Stimulated activated CD4-positive, alpha-beta T cell treated with anti-CD3 and anti-CD28 coated beads, Interleukin-12 subunit alpha, Interleukin-12 subunit beta, amount 100 ng/mL, for 24 hours (primary cell): ENCODE results near the gene RNF103.
A peak's percentile ranks its signal among the peaks of the same experiment; 100 is the strongest.
"Not testable (repeated sequence)": the region's sequence is repeated elsewhere in the genome, so short reads cannot be mapped to it uniquely, and the experiment has no call there.

Source experiments
- DNase-seq, 2 experiments: peaks; one replicate each; pipeline ENCODE4 v3.0.0-alpha.2; 2020; ENCODE audit warnings: low read depth in 2 of 2

RNF103 gene, protein sequence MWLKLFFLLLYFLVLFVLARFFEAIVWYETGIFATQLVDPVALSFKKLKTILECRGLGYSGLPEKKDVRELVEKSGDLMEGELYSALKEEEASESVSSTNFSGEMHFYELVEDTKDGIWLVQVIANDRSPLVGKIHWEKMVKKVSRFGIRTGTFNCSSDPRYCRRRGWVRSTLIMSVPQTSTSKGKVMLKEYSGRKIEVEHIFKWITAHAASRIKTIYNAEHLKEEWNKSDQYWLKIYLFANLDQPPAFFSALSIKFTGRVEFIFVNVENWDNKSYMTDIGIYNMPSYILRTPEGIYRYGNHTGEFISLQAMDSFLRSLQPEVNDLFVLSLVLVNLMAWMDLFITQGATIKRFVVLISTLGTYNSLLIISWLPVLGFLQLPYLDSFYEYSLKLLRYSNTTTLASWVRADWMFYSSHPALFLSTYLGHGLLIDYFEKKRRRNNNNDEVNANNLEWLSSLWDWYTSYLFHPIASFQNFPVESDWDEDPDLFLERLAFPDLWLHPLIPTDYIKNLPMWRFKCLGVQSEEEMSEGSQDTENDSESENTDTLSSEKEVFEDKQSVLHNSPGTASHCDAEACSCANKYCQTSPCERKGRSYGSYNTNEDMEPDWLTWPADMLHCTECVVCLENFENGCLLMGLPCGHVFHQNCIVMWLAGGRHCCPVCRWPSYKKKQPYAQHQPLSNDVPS

DNA sequence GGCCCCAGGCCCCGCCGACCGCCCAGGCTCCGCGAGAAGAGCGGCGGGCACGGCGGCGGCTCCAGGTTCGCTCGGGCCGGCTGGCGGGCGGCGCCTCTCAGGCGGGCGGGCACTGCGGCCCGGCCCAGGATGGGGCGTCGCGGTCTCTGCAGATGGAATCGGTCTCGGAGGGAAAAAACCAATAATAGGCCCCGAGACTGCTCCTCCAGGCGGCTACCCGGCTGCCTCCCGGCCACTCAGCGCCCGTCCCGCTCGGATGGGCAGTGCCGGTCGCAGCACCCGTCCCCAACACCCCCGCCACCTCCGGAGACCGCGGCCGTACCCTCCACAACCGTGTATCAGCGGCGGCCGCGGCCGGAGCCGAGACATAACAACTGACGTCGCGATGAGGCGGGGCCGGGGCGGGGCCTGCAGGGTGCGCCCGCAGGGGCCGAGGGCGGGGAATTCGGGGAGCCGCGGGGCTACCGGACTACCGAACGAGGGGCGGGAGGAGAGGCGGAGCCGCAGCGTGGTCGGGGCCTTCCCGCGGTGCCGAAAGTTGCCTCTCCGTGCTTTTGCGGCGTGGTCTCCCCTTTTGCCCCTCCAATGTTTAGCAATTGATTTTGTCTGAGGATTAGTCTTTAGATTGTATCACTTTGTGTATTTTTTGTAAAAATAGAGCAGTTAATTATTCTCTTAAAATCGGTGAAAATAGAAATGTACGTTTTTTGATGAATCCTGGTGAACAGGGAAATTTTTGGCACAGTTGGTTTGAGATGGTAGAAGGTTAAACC lies at the start of gene RNF103:
TSS of gene RNF103 (minus strand) at position 372 of the 773 bp plus-strand sequence. CDS start 979 bp downstream, outside the sequence.
- DNase-seq: peak; percentile 85 to 93

DNA sequence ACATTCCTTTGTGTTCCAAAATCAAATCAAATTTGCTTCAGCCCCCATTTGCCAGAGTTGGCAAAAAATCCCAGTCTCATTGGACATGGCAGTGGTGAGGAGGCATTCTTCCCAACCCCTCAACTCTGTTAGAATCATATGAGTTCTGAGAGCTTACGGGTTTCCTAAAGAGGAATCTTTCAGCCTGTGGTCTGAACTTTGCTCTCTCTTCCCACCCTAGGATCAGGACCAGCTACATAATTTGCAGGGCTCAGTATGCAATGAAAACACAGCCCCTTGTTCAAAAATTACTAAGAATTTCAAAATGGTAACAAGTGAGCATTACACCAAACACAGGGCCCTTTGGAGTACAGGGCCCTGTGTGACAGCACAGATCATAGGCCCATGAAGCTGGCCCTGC lies 49.3 kb upstream of the RNF103 start:
- DNase-seq: no peak

DNA sequence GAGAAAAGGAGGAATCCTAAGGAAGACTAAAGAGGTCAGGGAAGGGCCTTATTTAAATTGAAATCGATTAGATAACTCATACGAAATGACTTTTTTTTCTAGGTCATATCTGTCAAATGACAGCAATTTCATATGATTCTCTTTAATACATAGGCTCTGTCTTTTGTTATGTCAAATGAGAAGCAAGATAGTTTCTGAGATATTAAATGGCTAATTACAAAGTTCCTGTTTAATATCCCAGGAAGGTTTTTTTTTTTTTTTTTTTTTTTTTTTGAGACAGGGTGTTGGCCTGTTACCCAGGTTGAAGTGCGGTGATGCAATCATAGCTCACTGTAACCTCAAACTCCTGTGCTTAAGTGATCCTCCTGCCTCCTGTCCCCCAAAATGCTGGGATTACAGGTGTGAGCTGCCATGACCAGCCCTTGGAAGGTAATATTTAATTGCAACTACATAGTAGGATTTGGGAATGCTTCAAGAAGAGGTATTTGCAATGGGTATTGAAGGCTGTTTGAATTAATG lies 48.4 kb upstream of the RNF103 start:
- no peak for DNase-seq

DNA sequence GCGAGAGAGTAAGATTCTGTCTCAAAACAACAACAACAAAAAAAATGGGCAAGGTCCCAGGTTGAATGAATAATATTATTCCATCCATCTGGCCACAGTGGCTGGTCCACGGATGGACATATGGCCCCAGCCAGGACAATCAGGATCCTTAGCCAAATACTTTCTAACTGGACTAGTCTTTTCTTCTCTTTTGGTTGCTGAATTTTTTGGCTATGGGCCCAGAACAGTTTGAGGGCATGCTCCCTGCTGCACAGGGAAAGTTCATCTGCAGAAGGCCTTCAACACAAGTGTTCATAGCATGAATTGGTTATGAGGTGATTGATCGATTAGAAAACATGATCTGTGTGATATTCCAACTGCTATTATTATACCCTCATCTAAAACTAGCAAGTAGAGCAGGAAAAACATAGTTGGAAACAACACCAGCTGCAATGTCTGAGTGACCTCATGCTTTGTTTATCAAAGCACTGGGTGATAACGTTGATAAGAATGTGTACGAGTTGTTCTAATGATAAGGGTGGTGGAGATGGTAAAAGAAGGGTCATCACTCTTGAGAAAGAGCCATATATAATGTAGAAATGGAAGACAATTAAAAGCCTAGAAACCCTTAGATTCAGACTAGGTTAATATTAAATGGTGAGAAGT lies 47.8 kb upstream of the RNF103 start:
- no peak for DNase-seq

DNA sequence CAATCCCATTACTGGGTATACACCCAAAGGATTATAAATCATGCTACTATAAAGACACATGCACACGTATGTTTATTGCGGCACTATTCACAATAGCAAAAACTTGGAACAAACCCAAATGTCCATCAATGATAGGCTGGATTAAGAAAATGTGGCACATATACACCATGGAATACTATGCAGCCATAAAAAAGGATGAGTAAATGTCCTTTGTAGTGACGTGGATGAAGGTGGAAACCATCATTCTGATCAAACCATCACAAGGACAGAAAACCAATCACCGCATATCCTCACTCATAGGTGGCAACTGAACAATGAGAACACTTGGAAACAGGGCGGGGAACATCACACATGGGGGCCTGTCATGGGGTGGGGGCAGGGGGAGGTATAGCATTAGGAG lies 45.7 kb upstream of the RNF103 start:
- DNase-seq: not testable (repeated sequence)

DNA sequence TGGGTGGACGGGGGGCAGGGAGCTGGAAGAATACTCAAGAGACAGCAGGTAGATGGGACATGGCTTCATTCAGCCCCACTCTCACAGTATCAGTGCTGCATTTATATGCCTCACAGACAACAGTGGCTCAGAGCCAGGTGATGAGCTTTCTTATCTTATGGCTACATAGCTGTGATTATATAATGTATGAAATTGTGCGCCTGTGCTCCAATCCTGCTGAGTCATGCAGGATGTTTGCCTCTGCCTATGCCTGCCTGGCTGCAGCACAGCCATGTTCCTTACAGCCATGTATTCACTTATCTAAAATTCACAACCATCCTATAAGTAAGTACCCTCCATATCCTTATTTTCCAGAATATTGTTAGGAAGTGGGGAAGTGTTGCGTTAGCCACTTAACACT lies 37.7 kb upstream of the RNF103 start:
- DNase-seq: no peak

DNA sequence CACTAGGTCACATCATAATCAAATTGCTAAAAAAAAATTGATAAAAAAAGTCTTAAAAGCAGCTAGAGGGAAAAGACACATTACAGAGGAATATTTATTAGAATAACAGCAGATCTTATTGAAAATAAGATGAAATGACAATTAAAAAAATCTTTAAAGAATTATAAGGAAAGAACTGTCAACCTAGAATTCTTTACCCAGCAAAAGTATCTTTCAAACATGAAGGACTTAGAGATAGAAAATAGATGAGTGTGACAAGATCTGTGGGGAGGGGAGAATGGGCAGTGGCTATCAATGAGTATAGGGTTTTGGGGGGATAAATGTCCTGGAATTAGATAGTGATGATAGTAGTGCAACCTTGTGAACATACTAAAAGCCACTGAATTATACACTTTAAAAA lies 26.5 kb upstream of the RNF103 start:
- DNase-seq: no peak

DNA sequence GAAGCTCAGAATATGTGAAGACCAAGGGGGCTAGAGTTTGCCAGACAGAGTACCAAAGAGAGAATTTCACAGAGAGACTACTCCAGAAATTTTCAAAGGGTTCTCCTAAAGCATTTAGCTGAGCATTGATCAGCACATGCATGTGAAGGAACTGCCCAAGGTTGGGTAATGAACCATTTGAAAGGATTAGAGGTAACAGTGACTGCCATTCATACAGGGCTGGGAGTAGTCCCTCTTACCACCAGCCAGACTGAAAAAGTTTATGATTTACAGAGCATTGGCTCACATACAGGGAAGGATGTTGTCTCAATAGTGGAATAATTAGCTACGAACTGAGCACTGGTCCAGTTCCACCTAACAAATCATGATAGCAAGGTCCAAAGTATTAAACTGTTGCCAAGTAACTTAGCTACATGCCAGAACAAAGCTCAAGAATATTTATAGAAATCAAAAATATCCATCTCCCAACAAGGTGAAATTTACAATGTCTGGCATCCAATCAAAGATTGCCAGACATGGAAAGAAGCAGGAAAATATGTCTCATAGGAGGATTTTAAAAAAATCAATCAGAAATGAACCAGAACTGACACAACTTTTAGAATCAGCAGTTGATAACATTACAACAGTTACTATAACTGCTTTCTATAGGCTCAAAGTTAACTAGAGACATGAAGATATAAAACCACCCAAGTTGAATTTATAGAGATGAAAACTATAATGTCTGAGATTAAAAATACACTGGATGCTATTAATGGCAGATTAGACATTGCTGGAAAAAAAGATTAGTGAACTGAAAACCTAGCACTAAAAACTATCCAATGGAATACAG lies 25.7 kb upstream of the RNF103 start:
- DNase-seq: no peak

DNA sequence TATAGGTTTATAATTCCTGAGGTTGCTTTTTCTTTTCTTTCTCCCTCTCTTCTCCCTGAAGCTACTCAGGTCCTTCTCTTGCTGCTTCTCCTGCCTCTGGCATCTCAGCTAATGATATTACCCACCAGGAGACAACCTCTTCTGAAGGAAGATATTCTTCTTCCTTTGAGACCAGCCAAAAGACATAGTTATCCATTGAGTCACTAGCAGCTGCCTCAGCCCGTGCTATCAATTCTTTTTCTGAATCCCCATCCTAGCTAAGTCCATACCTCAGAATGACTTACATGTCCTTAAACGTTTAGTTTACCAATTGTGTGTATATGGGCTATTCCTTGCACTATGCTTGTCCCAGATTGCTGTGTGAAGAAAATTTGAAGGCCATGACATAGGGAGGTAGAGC lies 25.0 kb upstream of the RNF103 start:
- no peak for DNase-seq

DNA sequence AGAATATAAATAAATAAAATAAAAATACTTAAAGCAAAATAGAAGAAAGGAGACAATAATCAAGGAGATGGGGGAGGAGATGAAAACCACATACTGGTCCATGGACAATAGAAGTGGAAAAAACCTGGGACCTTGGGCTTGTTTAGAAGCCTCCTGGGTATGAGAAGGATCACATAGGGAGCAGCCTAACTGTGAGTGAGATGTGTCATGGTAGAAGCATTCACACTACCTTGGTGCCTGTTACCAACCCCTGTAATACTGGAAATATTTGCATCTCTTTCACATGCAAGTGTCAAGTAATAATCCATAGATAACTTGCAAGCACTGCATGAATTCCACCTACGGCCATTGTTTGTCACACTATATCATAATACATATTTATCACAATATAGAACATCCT lies 23.2 kb upstream of the RNF103 start:
- no peak for DNase-seq

DNA sequence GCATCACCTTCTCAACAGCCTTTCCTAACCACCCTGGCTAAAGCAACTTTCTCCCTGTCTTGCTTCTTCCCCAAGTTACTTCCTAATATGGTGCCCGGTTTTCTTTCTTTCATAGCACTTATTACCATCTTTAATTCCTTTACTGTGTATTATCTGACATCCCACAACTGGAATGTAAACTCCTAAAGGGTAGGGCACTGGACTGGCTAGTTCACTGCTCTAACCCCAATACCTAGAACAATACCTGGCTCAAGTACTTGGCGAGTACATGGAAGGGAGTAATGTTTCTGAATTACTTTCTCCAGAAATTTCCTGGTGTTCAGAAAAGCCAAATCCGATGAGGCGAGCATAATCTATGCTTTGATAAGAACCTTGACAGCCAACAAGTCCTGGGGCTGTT lies 22.7 kb upstream of the RNF103 start:
- no peak for DNase-seq

DNA sequence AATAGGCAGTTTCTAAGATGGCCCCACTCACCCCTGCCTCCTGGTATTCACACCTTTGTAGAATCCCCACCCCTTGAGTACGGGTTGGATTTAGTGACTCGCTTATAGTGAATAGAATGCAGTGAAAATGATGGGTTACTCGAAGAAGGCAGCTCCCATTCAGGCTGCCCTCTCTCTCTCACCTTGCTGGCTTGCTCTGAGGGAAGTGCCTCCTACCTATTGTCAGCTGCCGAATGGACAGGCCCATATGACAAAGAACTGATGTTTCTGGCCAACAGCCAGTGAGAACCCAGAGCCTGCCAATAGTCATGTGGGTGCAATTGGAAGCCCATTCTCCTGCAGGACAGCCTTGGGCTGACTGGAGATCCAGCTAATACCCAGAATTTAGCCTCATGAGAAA lies 22.1 kb upstream of the RNF103 start:
- DNase-seq: no peak

DNA sequence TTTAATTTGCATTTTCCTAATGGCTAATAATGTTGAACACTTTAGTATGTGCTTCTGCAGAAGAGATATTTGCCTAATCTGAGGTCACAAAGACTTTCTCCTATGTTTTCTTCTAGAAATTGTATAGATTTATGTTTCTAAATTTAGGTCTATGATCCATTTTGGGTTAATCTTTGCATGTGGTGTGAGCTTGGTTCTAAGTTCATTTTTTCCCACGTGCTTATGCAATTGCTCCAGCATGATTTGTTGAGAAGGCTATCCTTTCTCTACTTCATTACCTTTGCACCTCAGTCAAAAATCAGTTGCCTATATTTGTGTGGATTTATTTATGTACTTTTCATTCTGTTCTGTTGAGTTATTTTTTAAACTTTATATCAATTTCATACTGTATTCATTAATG lies 15.0 kb upstream of the RNF103 start:
- DNase-seq: no peak

DNA sequence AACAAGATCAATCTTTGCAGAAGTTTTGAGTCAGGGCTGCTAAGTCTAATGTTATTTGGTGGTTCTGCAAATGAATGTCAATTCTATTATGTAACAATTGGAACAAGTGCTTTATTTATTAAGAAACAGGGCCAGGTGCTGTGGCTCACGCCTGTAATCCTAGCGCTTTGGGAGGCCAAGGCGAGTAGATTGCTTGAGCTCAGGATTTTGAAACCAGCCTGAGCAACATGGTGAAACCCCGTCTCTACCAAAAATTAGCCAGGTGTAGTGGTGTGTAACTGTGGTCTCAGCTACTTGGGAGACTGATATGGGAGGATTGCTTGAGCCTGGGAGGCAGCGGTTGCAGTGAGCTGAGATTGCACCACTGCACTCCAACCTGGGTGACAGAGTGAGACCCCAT lies 13.2 kb upstream of the RNF103 start:
- DNase-seq: no peak

DNA sequence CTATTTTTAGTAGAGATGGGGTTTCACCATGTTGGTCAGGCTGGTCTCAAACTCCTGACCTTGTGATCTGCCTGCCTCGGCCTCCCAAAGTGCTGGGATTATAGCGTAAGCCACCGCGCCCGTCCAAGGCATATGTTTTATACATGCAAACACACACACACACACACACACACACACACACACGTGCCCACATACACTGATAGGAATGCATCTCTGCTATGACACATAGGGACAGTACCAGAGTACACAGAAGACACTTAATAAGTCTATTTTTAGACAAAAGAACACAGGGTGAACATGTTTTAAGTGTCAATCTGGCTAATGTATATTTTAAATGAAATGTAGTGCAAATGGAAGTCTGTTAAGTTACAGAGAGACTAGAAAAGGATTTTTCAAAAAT lies 10.7 kb upstream of the RNF103 start:
- no peak for DNase-seq

DNA sequence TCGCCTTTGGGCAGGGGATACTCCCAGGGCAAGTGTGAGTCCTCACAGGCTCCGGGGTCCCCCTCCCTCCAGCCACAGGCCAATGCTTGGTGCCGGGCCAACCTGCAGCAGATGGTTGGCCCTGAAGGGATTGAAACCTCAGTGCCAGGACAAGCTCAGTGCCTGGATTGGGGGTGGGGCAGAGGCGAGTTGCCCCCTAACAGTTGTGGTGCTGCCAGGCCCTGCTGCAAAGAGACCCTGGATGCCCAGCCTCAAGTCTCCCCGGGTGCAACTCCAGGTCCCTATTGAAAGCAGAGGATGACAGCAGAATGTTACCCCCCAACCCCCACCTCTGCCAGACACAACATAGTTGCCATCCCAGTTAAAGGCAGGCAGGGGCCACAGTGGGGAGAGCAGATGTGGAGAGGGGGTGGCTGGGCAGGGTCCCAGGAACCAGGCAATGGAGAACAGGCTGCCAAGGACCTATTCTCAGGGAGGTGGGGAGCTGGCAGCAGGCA lies 9.5 kb upstream of the RNF103 start:
- no peak for DNase-seq

DNA sequence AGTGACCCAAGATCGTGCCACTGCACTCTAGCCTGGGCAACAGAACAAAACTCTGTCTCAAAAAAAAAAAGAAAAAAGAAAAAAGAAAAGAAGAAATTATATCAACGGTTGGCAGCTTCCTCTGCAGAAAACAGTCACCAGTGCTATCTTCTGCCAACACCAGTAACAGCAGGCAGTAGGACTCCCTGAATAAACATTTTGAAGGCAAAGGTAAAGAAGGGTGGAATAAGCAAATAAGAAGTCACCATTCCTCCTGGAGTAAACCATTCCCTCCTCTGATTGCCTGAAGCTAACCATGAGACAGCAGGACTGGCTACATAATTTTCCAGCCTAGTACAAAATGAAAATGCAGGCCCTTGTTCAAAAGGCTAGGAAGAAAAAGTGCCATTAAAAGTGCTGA lies 9.0 kb upstream of the RNF103 start:
- no peak for DNase-seq

DNA sequence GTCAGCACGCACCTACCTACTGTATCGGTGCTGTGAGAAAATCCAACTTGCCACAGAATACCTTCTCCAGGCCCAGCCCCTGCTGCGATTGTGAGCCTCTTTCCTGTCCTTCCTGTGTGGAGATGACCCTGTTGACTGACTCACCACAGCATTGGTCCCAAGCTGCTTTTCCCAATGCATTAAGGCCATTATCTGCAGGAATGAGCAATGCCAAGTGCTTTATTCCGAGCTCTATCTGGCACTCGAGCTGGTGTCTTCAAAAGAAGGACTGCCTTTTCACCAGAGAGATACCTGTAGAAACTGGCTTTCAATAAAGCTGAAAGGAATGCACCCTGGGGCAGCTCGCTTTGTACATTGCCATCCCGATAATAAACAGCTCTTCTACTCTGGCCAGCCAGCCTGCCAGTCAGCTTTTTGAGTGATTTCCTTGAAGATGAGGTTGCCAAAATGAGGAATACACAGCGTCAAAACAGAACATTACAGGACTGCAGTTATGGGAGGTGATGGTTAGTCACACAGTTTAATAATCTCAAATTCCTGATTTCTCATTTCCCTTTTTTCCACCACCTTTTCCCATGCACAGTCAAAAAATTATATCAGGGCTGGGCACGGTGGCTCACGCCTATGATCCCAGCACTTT lies 8.3 kb upstream of the RNF103 start:
- DNase-seq: no peak

DNA sequence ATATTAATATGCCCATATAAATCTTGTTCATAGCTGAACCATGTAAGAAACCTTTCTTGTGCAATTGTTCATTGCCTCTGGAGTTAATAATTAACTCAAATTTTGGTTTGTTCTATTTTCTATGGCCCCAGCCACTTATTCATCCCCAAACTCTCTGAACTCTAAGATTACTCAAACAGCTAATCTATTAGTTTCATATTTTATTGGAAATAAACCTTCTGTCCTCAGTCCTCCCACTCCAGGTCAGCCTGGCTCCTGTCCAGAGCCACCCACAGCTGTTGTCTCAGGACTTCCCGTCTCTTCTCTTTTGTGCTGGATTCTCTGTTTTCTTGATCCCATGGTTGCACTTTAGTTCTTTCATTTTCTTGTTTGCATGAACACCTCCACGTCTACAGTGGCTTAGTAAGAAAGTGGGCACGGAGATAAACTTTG lies 4.4 kb upstream of the RNF103 start:
- DNase-seq: no peak

DNA sequence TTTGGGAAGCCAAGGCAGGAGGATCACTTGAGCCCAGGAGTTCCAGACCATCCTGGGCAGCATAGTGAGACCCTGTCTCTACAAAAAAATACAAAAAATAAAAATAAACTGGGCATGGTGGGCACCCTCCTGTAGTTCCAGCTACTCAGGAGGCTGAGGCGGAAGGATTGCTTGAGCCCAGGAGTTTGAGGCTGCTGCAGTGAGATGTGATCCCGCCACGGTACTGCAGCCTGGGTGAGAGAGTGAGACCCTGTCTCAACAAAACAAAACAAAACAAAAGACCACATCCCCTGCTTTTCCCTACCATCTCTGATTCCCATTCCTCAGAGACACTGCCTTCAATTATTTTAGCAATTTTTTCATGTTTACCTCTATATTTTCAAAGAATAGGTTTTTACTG lies 3.9 kb upstream of the RNF103 start:
- DNase-seq: no peak
